Neural progenitor cell (in vitro differentiated cells): ENCODE results near the gene GMFB. TPM values are rescaled to one million over a fixed set of nuclear protein-coding genes. Genes with fewer than 3 reads are reported as not detected.

Experiments used
- DNase-seq: peaks from one replicate; pipeline ENCODE4 v3.0.0-alpha.2; 2016; ENCODE audit warnings: low spot score
- H2AFZ ChIP-seq: fragments of 200-600 bp; sonication (generic); replicated peaks from 2 replicates; pipeline ENCODE4 v1.6.1; 2016; ENCODE audit warnings: antibody characterized with exemption
- H3F3A ChIP-seq: fragments of 200-600 bp; sonication (generic); 2 replicates; pipeline ENCODE4 v1.6.1; 2016; ENCODE audit warnings: antibody characterized with exemption, low read depth
- H3K27ac ChIP-seq: fragments of 200-600 bp; sonication (generic); 2 replicates; pipeline ENCODE4 v1.5.1; 2016; ENCODE audit warnings: mild to moderate bottlenecking
- H3K27me3 ChIP-seq: fragments of 200-600 bp; sonication (generic); 2 replicates; pipeline ENCODE4 v1.6.1; 2016; ENCODE audit warnings: mild to moderate bottlenecking, moderate library complexity
- H3K36me3 ChIP-seq: fragments of 200-600 bp; sonication (generic); 2 replicates; pipeline ENCODE4 v1.5.1; 2016
- H3K4me1 ChIP-seq: fragments of 200-600 bp; sonication (generic); 2 replicates; pipeline ENCODE4 v1.6.1; 2016; ENCODE audit warnings: mixed run types
- H3K4me2 ChIP-seq: fragments of 200-600 bp; sonication (generic); 2 replicates; pipeline ENCODE4 v1.6.1; 2016
- H3K4me3 ChIP-seq: fragments of 200-600 bp; sonication (generic); 2 replicates; pipeline ENCODE4 v1.5.1; 2016
- H3K79me2 ChIP-seq: fragments of 200-600 bp; sonication (generic); 2 replicates; pipeline ENCODE4 v1.6.1; 2016; ENCODE audit warnings: low read depth
- H3K9ac ChIP-seq: fragments of 200-600 bp; sonication (generic); 2 replicates; pipeline ENCODE4 v1.6.1; 2016
- H3K9me3 ChIP-seq: fragments of 200-600 bp; sonication (generic); 2 replicates; pipeline ENCODE4 v1.5.1; 2016; ENCODE audit warnings: low read depth
- H4K20me1 ChIP-seq: fragments of 200-600 bp; sonication (generic); 2 replicates; pipeline ENCODE4 v1.6.1; 2016; ENCODE audit warnings: low read depth
- H3K27ac Mint-ChIP-seq: 3 replicates; pipeline ENCODE4 v1.8.0; 2021; ENCODE audit warnings: mixed read lengths
- H3K27me3 Mint-ChIP-seq: 2 replicates; pipeline ENCODE4 v1.8.0; 2022; ENCODE audit warnings: low read depth, mild to moderate bottlenecking, inconsistent platforms, moderate library complexity, mixed read lengths; ENCODE audit not compliant: insufficient read depth
- H3K36me3 Mint-ChIP-seq: 3 replicates; pipeline ENCODE4 v1.8.0; 2021; ENCODE audit warnings: mixed read lengths
- H3K4me1 Mint-ChIP-seq: 3 replicates; pipeline ENCODE4 v1.8.0; 2021; ENCODE audit warnings: mixed read lengths
- H3K4me3 Mint-ChIP-seq: 3 replicates; pipeline ENCODE4 v1.8.0; 2021; ENCODE audit warnings: mild to moderate bottlenecking, moderate library complexity, mixed read lengths
- H3K9me3 Mint-ChIP-seq: 3 replicates; pipeline ENCODE4 v1.8.0; 2020; ENCODE audit warnings: mixed read lengths
- CTCF ChIP-seq: fragments of 200-600 bp; sonication (generic); IDR thresholded peaks from 2 replicates; pipeline ENCODE4 v1.5.1; 2017; ENCODE audit warnings: antibody characterized with exemption, mild to moderate bottlenecking
- EZH2 ChIP-seq: fragments of 200-600 bp; sonication (generic); IDR thresholded peaks from 2 replicates; pipeline ENCODE4 v1.6.1; 2017; ENCODE audit warnings: antibody characterized with exemption, mild to moderate bottlenecking, moderate library complexity
- EZH2phosphoT487 ChIP-seq: fragments of 200-600 bp; sonication (generic); IDR thresholded peaks from 2 replicates; pipeline ENCODE4 v1.6.1; 2017; ENCODE audit warnings: antibody characterized with exemption
- total RNA-seq: library from RNA; depleted of rRNA; stranded (reverse); fragments of >200 nt; gene quantifications from 2 replicates; pipeline ENCODE4 v1.2.3, GENCODE V29; 2015; ENCODE audit warnings: low replicate concordance

Gene GMFB
- total RNA-seq, 1 donor from 2014 or later, result 172 TPM

- Mint-ChIP-seq H3K27me3 (no peaks in the 10 kb centered on the region), H3K4me1 (no peaks in the 10 kb centered on the region), H3K4me3 (no peak overlapping the region), H3K36me3 (peaks cover 6% of the 10 kb centered on the region), H3K9me3 (no peaks in the 10 kb centered on the region), H3K27ac (no peak overlapping the region)
- H3K4me1 ChIP-seq, result peaks cover 7% of the 10 kb centered on the region
- H3K4me2 ChIP-seq, result no peak overlapping the region
- H3K79me2 ChIP-seq, result peaks cover 23% of the 10 kb centered on the region
- H3F3A ChIP-seq, result peaks cover 16% of the 10 kb centered on the region
- no peaks in the 10 kb centered on the region for H3K9me3 ChIP-seq
- peaks cover 13% of the 10 kb centered on the region for H3K36me3 ChIP-seq
- DNase-seq, result no peak
- peaks cover 17% of the 10 kb centered on the region for H4K20me1 ChIP-seq
- no peak for TF ChIP-seq EZH2
- no peak for TF ChIP-seq CTCF
- TF ChIP-seq EZH2phosphoT487, result no peak
- H2AFZ ChIP-seq, result no peak overlapping the region
- peak overlapping the region; percentile 31 for H3K27ac ChIP-seq
- no peaks in the 10 kb centered on the region for H3K27me3 ChIP-seq
- H3K4me3 ChIP-seq, result no peak overlapping the region
- H3K9ac ChIP-seq, result no peak overlapping the region
These were observed 10.1 kb downstream of the GMFB start for GRCh38 chr14:54478636-54479215.

DNA sequence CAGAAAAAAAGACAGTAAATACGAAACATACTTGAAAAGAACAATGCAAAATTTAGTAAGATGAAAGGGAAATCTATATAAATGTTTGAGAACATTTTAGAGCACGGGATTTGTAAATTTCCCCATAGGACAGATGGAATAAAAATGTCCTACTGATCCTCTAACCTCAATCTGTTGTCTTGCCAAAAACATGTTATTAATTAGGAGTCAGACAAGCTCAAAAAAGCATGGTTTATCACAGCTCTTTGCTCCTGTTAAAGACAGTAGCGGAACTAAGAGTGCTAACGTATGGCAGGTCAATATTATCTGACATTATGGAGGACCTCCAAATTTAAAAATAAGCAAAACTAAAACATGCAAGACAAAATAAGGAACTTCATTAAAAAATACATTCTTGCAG lies 12.9 kb downstream of the GMFB start:
- H3K27ac Mint-ChIP-seq, result no peak overlapping the region

GRCh38 chr14:54475187-54475899 lies 13.4 kb downstream of the GMFB start:
- H3K9ac ChIP-seq, result no peak overlapping the region
- Mint-ChIP-seq H3K4me3 (no peak overlapping the region), H3K27ac (no peak overlapping the region), H3K4me1 (peaks cover 12% of the 10 kb centered on the region), H3K36me3 (peaks cover 9% of the 10 kb centered on the region), H3K9me3 (no peaks in the 10 kb centered on the region), H3K27me3 (no peaks in the 10 kb centered on the region)
- H3K79me2 ChIP-seq, result no peaks in the 10 kb centered on the region
- H3K9me3 ChIP-seq, result no peaks in the 10 kb centered on the region
- H3K36me3 ChIP-seq, result peaks cover 4% of the 10 kb centered on the region
- peaks cover 38% of the 10 kb centered on the region for H3F3A ChIP-seq
- H3K27me3 ChIP-seq, result no peaks in the 10 kb centered on the region
- H4K20me1 ChIP-seq, result peaks cover 10% of the 10 kb centered on the region
- no peak overlapping the region for H3K4me3 ChIP-seq
- H3K4me2 ChIP-seq, result no peak overlapping the region
- peaks cover 26% of the 10 kb centered on the region for H3K4me1 ChIP-seq
- TF ChIP-seq EZH2, result no peak
- no peak for TF ChIP-seq EZH2phosphoT487
- no peak for TF ChIP-seq CTCF
- DNase-seq, result no peak
- no peak overlapping the region for H2AFZ ChIP-seq
- no peak overlapping the region for H3K27ac ChIP-seq

More for the DNA sequence above, 12.9 kb downstream of the GMFB start:
- Histone ChIP-seq H3K4me1 (peaks cover 26% of the 10 kb centered on the region), H3K9me3 (no peaks in the 10 kb centered on the region), H3K4me3 (no peak overlapping the region), H3F3A (peaks cover 38% of the 10 kb centered on the region), H3K27ac (no peak overlapping the region), H3K4me2 (no peak overlapping the region), H4K20me1 (peaks cover 10% of the 10 kb centered on the region), H3K36me3 (peaks cover 4% of the 10 kb centered on the region), H3K27me3 (no peaks in the 10 kb centered on the region), H3K9ac (no peak overlapping the region), H3K79me2 (no peaks in the 10 kb centered on the region), H2AFZ (no peak overlapping the region)
- H3K9me3 Mint-ChIP-seq, result no peaks in the 10 kb centered on the region
- no peak for DNase-seq
- H3K4me1 Mint-ChIP-seq, result peaks cover 12% of the 10 kb centered on the region
- no peaks in the 10 kb centered on the region for H3K27me3 Mint-ChIP-seq
- H3K36me3 Mint-ChIP-seq, result peaks cover 6% of the 10 kb centered on the region
- H3K4me3 Mint-ChIP-seq, result no peak overlapping the region
- TF ChIP-seq EZH2phosphoT487 (no peak), CTCF (no peak), EZH2 (no peak)
